C4-2B (cell line): Measurements from ENCODE around the gene SLC35F3.
A peak's percentile ranks its signal among the peaks of the same experiment; 100 is the strongest.

Experiments used
- H3K27ac ChIP-seq: fragments of 450-650 bp; 2 replicates; pipeline ENCODE4 v1.5.1; 2017
- ZFX ChIP-seq: fragments of 450-650 bp; IDR thresholded peaks from 2 replicates; pipeline ENCODE4 v1.6.1; 2017
- TF ChIP-seq, protein P1 (sequence below): fragments of 450-650 bp; conservative IDR thresholded peaks from 2 replicates; pipeline ENCODE4 v1.5.1; 2017; ENCODE audit warnings: mild to moderate bottlenecking

Gene SLC35F3

DNA sequence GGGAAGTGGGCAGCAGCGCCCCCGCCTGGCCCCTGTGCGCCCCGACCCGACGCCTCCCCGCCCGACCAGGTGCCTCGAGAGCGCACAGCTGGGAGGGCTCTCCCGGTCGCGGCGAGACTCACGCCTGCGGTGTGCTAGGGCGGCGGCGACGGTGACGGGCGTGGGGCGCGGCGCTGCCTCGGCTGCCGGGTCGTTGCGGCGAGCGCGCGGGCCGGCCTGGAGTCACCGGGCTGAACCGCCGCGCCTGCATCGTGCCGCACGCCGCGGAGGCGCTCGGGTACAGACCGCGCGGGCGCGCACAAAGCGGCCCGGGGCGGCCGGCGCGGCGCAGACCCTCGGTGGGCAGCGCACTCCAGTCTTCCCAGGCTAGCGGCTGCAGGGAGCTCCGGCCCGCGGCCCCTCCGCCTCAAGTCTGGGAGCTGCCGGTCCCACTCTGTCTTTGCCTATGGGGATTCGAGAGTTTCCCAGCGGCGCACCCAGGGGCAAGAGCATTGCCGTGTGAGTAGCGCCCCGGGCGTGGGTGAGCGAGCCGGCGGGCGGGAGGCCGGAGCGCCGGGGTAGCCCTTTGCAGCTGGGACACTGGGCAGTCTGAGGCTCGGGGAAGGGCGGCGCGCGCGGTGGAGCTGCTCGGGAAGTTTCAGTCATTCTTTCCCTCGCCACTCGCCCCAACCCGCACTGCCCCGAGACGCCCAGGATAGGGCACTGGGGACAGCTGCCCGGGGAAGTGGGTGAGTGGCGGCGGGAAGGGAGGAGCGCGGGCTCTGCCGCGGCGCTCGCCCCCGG lies at the start of gene SLC35F3:
Gene SLC35F3 (plus strand): TSS at position 44 of the 783 bp plus-strand sequence.
- TF ChIP-seq, protein P1, sequence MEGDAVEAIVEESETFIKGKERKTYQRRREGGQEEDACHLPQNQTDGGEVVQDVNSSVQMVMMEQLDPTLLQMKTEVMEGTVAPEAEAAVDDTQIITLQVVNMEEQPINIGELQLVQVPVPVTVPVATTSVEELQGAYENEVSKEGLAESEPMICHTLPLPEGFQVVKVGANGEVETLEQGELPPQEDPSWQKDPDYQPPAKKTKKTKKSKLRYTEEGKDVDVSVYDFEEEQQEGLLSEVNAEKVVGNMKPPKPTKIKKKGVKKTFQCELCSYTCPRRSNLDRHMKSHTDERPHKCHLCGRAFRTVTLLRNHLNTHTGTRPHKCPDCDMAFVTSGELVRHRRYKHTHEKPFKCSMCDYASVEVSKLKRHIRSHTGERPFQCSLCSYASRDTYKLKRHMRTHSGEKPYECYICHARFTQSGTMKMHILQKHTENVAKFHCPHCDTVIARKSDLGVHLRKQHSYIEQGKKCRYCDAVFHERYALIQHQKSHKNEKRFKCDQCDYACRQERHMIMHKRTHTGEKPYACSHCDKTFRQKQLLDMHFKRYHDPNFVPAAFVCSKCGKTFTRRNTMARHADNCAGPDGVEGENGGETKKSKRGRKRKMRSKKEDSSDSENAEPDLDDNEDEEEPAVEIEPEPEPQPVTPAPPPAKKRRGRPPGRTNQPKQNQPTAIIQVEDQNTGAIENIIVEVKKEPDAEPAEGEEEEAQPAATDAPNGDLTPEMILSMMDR = peak; percentile 90
- no peak for TF ChIP-seq ZFX
- no peak within 1 kb of the TSS for H3K27ac ChIP-seq

DNA sequence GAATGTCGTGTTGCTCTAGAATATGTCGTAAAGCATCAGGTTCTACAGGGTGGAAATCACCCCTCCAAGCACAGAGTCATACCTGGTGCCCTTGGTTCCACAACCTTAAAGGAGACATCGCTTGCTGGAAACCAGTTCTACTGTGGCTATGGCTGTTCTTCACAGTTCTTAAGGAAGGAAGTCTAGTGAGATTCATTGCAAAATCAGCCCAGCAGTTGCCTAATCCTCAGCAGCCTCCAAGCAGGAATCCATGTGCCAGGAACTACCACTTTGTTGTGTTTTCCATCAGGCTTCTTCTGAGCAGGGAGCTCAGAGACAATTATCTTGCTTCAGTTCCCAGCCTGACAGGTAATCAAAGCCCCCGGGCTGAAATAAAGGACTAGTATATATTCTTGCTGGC lies 45.0 kb upstream of the SLC35F3 start:
- H3K27ac ChIP-seq = no peak overlapping the region
- TF ChIP-seq, protein P1 = no peak
- no peak for TF ChIP-seq ZFX

GRCh38 chr1:233863901-233864545 lies 40.5 kb upstream of the SLC35F3 start:
- no peak overlapping the region for H3K27ac ChIP-seq
- TF ChIP-seq ZFX = no peak
- TF ChIP-seq, protein P1 = no peak

- TF ChIP-seq, protein P1 = no peak
- no peak for TF ChIP-seq ZFX
- H3K27ac ChIP-seq = no peak overlapping the region
Measured at GRCh38 chr1:233864578-233864977, 39.9 kb upstream of the SLC35F3 start.

DNA sequence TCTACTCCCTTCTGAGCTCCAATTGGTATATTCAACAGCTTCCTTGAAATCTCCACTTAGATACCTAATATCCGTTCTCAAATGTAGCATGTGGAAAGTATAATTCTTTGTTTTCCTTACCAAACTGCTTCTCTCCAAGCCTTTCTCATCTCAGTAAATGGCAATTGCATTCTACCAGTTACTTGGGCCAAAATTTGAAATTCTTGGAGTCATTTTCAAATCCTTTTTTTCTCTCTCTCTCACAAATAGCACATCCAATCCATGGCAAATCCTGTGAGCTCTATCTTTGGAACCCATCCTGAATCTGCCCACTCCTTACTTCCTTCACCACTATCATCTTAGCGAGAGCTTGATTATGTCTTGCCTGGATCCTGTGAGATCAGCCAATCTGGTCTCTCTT lies 39.3 kb upstream of the SLC35F3 start:
- TF ChIP-seq, protein P1 = no peak
- no peak for TF ChIP-seq ZFX

DNA sequence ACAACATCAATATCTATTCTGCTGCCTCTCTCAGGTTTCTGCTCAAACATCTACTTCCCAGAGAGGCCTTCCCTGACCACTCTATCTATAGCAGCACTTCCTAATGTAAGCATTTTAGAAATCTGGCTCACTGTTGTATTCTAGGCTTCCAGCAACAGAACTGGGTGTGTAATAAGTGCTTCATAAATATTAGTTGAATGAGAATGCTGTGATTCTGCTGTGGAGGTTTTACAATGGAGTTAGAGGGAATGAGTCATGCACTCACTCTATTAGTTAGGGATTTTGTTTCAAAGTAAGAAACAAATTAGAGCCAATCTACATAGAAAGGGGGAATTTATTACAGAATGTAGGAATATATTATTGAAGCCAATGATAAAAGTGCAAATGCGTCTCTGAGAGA lies 38.6 kb upstream of the SLC35F3 start:
- TF ChIP-seq, protein P1 = no peak
- TF ChIP-seq ZFX = no peak
- no peak overlapping the region for H3K27ac ChIP-seq

More for the DNA sequence above, 39.3 kb upstream of the SLC35F3 start:
- no peak overlapping the region for H3K27ac ChIP-seq

DNA sequence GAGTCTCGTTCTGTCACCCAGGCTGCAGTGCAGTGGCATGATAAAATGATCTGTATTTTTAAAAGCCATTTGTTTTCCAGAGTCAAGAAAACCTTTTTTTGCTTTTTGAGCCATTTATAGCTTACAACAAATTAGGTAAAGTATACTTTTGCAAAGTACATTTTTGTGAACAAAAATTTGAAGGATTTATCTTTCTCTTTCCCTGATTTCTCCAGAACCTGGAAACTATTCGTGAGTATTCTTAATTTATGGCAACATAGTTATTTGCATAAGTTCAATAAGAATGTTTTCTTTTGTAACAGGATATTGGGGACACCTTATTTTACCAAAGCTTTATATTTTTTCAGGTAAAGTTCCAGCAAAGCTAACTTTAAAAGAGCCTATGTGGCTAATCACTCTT lies 37.4 kb upstream of the SLC35F3 start:
- TF ChIP-seq, protein P1 = no peak
- no peak for TF ChIP-seq ZFX
- no peak overlapping the region for H3K27ac ChIP-seq
